ENCODE measurements around the gene IRX4. TPM values are rescaled to one million over a fixed set of nuclear protein-coding genes. Genes with fewer than 3 reads are reported as not detected.

The IRX4 gene
- total RNA-seq, 4 donors from 2014 or later, result 0.78 to 1.7 TPM; not detected in 2

DNA sequence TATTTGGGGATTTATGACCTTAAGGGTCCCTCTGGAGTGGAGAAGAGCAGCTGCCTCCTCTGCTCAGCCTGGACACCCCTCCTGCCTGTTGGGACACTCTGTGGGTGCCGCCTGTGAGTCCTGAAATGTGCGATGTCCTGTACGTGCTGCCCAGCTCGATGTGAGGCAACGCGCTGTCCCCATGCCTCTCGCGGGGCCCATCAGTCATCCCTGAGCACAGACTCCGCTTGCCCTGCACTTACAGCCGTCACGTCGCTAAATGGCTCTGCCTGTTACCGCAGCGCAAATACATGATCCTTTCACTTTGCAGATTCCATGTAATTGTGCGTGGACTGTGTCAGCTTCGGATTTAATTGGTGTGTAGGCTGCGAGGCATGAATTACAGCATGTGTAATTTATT lies 27.1 kb downstream of the IRX4 start:
- no peaks in the 10 kb centered on the region for H3K9me3 ChIP-seq
- no peak for TF ChIP-seq POLR2A (IDR thresholded peaks at IDR 0.05)
- TF ChIP-seq, protein P1, sequence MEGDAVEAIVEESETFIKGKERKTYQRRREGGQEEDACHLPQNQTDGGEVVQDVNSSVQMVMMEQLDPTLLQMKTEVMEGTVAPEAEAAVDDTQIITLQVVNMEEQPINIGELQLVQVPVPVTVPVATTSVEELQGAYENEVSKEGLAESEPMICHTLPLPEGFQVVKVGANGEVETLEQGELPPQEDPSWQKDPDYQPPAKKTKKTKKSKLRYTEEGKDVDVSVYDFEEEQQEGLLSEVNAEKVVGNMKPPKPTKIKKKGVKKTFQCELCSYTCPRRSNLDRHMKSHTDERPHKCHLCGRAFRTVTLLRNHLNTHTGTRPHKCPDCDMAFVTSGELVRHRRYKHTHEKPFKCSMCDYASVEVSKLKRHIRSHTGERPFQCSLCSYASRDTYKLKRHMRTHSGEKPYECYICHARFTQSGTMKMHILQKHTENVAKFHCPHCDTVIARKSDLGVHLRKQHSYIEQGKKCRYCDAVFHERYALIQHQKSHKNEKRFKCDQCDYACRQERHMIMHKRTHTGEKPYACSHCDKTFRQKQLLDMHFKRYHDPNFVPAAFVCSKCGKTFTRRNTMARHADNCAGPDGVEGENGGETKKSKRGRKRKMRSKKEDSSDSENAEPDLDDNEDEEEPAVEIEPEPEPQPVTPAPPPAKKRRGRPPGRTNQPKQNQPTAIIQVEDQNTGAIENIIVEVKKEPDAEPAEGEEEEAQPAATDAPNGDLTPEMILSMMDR (IDR thresholded peaks at IDR 0.05 in 4 of 5, conservative IDR thresholded peaks at IDR 0.05 in 1 of 5), result no peak
- H3K27ac ChIP-seq, result no peak overlapping the region
- in situ Hi-C loops (cut with MboI; ENCODE audit: low sequenced_read_pairs in 4 of 4) (no loop called here), intact Hi-C loops (cut with DNase I; ENCODE audit: low total_unique reads) (no loop called here)
- H3K4me3 ChIP-seq, result no peak overlapping the region
- H3K27me3 ChIP-seq, result peaks cover 23 to 58% (median 44%) of the 10 kb centered on the region in 3 donors
- no peaks in the 10 kb centered on the region for H3K36me3 ChIP-seq
- DNase-seq (no peak), ATAC-seq (no peak)
- no peaks in the 10 kb centered on the region for H3K4me1 ChIP-seq

DNA sequence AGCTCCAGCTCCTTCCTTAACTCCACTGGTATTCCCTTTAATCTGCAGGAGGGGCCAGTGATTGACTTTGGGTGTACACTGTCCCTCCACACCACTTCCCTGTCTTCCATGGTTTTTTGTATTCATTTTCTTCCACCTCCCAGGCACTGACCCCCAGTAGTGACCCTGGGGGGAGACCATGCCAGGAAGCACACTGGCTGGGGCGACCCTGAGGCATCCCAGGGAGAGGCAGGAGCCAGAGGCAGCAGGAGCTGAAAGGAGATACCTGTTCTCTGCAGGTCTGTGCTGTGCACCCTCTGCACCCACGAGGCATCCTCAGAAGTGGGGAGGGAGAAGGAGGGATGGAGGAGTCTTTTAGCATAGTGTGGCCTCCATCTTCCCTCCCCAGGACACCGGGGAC lies 27.6 kb downstream of the IRX4 start:
- ATAC-seq, result no peak
- TF ChIP-seq, protein P1 (IDR thresholded peaks at IDR 0.05 in 4 of 5, conservative IDR thresholded peaks at IDR 0.05 in 1 of 5), result no peak
- no peak for TF ChIP-seq POLR2A (IDR thresholded peaks at IDR 0.05)
- in situ Hi-C loops (cut with MboI; ENCODE audit: low sequenced_read_pairs in 4 of 4) (no loop called here), intact Hi-C loops (cut with DNase I; ENCODE audit: low total_unique reads) (no loop called here)
- H3K27ac ChIP-seq, result no peak overlapping the region
- H3K27me3 ChIP-seq, result peaks cover 23 to 61% (median 49%) of the 10 kb centered on the region in 3 donors
- H3K9me3 ChIP-seq, result no peaks in the 10 kb centered on the region
- no peaks in the 10 kb centered on the region for H3K36me3 ChIP-seq
- H3K4me3 ChIP-seq, result no peak overlapping the region
- DNase-seq, result no peak
- no peaks in the 10 kb centered on the region for H3K4me1 ChIP-seq

DNA sequence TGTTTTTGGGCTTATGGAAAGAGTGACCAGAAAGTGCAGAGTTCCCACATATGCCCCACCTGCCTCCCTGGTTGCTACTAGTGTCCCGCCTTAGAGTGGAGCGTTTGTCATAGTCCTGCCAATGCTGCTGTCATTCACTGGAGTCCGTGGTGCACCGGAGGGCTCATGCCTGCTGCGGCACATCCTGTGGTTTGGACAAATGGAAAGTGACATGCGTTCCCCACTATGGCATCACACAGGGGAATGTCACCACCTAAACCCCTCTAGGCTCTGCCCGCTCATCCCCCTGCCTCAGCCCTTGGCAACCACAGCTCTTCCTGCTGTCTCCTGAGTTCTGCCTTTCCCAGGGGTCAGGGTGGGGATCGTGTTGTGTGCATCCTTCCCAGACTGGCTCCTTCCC lies 29.2 kb downstream of the IRX4 start:
- intact Hi-C loops (cut with DNase I; ENCODE audit: low total_unique reads) (no loop called here), in situ Hi-C loops (cut with MboI; ENCODE audit: low sequenced_read_pairs in 4 of 4) (no loop called here)
- ATAC-seq, result no peak
- DNase-seq, result no peak
- Histone ChIP-seq H3K4me3 (no peak overlapping the region), H3K36me3 (no peaks in the 10 kb centered on the region), H3K27ac (no peak overlapping the region), H3K9me3 (no peaks in the 10 kb centered on the region), H3K27me3 (peaks cover 32 to 71% (median 56%) of the 10 kb centered on the region in 3 donors), H3K4me1 (no peaks in the 10 kb centered on the region)
- no peak for TF ChIP-seq POLR2A (IDR thresholded peaks at IDR 0.05)
- TF ChIP-seq, protein P1 (IDR thresholded peaks at IDR 0.05 in 4 of 5, conservative IDR thresholded peaks at IDR 0.05 in 1 of 5), result no peak

DNA sequence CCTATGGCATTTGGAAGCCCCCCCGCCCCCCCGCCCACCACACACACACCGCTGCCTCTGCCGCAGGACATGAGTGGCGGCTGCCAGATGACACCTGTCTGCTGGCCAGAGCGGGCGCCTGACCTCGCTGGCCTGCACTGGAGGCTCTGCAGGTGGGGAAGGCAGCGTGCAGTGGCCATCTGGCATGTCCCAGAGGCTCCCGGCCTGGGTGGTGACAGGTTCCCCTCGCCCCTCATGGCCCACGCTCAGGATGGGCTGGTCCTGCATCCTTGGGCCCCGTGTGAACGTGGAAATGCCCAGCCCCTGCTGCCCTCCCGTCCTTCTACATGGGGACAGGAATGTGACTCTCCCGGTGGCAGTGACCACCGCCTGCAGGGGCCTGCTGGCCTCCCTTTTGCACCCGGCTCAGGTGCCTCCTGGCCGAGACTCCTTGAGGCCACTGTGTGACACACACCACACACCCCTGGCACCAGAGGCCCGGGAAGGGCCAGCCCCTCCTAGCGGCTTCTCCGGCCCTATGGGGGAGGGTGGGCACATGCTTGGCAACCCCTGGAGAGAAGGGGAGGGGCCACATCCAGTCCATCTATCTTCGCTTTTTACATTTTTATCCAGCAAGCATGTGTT lies 30.3 kb downstream of the IRX4 start:
- no peaks in the 10 kb centered on the region for H3K4me1 ChIP-seq
- H3K27ac ChIP-seq, result no peak overlapping the region
- intact Hi-C loops (cut with DNase I; ENCODE audit: low total_unique reads), result no loop called here
- DNase-seq, result no peak
- TF ChIP-seq, protein P1 (IDR thresholded peaks at IDR 0.05 in 4 of 5, conservative IDR thresholded peaks at IDR 0.05 in 1 of 5), result no peak
- no peak for TF ChIP-seq POLR2A (IDR thresholded peaks at IDR 0.05)
- peaks cover 35 to 79% (median 56%) of the 10 kb centered on the region in 3 donors for H3K27me3 ChIP-seq
- H3K4me3 ChIP-seq, result no peak overlapping the region
- ATAC-seq, result no peak
- H3K36me3 ChIP-seq, result no peaks in the 10 kb centered on the region
- in situ Hi-C loops (cut with MboI; ENCODE audit: low sequenced_read_pairs in 4 of 4), result no loop called here
- no peaks in the 10 kb centered on the region for H3K9me3 ChIP-seq

Measured in gastrocnemius medialis (tissue), 4 donors.